Stimulated activated CD4-positive, alpha-beta T cell treated with anti-CD3 and anti-CD28 coated beads, Interleukin-1b, Interleukin-23, amount 100 ng/mL, for 48 hours (primary cell): ENCODE results near the gene KLHL1.
"Not testable (repeated sequence)": the region's sequence is repeated elsewhere in the genome, so short reads cannot be mapped to it uniquely, and the experiment has no call there.

Source experiments
- DNase-seq: peaks from one replicate; pipeline ENCODE4 v3.0.0-alpha.2; 2020

KLHL1 gene, protein sequence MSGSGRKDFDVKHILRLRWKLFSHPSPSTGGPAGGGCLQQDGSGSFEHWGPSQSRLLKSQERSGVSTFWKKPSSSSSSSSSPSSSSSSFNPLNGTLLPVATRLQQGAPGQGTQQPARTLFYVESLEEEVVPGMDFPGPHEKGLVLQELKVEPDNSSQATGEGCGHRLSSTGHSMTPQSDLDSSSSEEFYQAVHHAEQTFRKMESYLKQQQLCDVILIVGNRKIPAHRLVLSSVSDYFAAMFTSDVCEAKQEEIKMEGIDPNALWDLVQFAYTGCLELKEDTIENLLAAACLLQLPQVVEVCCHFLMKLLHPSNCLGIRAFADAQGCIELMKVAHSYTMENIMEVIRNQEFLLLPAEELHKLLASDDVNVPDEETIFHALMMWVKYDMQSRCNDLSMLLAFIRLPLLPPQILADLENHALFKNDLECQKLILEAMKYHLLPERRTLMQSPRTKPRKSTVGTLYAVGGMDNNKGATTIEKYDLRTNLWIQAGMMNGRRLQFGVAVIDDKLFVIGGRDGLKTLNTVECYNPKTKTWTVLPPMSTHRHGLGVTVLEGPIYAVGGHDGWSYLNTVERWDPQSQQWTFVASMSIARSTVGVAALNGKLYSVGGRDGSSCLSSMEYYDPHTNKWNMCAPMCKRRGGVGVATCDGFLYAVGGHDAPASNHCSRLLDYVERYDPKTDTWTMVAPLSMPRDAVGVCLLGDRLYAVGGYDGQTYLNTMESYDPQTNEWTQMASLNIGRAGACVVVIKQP

DNA sequence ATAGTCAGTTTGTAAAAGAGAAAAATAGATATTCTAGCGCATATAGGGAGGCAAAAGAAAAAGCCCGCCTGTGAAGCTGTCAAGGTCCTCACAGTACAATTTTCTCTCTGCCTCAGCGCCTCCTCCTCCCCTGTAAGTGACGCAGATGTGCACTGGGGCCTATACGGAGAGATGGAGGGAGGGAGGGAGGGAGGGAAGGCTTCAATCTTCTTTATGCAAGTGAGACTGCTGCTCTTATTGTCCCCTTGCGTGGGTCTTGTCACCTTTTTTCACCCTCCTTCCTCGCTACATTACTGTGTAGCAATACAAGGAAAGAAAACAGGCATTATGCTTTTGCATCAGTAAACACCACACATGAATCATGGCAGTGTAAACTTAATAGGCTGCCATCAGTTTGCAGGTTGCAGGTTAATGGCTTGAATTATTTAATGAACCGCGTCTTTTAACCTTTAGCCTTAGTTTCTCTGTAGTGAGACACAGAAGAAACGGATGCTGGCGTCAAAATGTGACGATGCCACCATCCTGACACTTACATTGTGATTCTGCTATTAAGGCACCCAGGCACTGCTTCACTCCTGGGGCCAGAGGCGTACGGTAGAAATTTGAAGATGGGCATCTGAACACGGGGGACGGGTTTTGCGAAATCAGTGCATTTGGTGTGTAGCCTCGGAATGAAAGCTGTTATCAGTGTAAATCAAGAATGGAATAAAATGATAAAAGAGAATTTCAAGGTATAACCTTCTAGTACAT is at the start of gene KLHL1:
KLHL1 (minus strand) TSS at position 97 of the 750 bp plus-strand sequence. CDS start 753 bp downstream, outside the sequence.
- no peak for DNase-seq

DNA sequence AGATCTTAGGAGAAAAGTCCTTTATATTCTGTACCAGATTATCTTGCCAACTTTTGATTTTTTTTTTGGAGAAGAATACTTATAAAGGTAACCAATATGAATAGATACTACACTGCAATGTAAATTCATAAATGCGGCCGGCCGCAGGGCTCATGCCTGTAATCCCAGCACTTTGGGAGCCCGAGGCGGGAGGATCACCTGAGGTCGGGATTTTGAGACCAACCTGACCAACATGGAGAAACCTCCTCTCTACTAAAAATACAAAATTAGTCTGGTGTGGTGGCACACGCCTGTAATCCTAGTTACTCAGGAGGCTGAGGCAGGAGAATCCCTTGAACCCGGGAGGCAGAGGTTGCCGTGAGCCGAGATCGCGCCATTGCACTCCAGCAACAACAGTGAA is 34.4 kb upstream of the KLHL1 start:
- not testable (repeated sequence) for DNase-seq

DNA sequence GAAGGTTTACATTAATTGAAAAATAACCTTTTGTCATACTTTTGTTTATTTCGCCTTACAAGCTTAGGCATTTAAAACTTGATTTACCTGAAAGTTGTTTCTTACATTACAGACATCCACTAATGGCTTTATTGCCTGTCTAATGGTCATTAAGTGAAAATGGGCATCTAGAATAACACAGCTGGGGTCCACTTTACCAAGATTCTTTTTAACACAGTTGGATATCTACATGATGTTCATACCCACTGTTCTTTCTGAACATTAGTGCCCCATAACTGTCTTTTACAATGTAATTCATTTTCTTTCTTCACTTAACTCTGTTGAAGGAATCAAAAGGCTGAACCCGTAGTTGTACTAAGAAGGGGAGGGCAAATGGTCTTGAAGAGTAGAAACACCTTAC is 19.8 kb upstream of the KLHL1 start:
- no peak for DNase-seq

DNA sequence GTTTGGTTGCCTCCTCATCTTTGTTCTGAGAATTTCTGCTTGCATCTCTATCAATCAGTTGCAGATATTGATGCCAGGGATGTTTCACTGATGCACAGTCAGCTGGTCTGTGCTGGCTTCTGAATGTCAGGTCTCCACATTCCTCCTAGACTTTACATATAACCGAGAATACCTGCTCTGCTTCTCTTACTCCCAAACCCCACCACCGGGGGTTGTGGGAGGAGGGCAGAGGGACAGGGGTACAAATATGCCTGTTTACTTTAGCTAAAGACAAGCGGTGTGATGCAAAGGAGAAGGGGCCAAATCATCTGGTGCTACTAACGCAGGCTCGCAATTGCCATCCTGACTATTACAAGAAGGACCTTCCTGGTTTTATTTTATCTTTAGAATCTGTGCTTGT is 17.4 kb upstream of the KLHL1 start:
- no peak for DNase-seq

DNA sequence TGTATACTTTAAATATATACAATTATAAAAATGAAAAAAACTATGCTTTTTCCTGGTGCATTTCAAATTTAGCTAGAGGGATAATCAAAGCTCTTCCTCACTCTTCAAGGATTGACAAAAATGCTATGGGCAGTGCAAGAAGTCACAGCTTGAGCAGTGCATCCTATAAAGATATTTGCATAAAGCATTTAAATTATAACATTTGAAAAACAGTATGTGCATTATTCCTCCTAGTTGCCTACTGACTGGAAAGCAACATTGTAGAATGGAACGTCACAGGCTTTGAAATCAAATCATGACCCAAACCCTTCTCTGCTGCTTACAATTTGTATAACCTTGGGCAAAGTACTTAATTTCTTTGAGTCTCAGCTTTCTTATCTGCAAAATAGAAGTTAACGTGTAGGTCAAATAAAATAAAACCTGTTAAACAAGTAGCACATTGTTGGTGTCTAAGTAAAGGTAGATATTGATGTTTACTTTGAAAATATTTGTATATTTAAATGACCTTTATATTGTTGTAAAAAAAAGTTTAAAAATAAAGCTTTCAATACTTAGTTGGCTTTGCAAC is 9.2 kb upstream of the KLHL1 start:
- DNase-seq = no peak

DNA sequence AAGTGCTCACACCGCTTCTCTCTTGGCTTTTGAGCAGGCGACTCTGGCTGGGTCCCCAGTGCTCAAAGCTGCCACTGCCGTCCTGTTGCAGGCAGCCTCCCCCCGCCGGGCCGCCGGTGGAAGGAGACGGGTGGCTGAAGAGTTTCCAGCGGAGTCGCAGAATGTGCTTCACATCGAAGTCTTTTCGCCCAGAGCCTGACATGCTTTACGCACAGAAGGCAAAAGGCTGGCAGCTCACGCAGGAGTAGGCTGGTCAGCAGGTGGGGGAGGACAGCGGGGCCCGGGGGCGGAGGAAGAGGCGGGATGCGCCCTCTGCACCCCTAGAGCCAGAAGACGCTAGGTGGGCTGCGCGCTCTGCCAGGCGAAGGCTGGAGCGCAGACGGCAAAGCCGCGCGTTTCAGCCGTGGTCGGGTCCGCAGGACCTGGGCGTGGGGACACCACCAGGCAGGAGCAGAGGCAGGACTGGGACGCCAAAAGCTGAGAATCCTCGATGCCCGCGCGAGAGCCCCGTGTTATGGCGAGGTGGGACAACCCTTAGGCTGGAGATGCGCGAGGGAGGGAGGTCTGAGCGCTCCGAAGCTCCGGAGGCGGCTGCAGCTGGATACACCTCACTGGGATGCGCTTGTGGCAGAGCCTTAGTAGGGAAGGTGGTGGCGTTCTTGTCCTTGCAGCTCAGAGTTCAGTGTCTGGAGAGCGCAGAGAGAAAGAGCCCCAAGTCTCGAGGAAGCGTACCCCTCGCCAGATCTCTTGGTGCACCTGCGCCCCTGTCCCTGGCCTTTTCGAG is 562 bp downstream of the KLHL1 start, which contains the start of gene ATXN8OS:
ATXN8OS (plus strand) TSS at position 329 of the 784 bp plus-strand sequence.
- DNase-seq = no peak

DNA sequence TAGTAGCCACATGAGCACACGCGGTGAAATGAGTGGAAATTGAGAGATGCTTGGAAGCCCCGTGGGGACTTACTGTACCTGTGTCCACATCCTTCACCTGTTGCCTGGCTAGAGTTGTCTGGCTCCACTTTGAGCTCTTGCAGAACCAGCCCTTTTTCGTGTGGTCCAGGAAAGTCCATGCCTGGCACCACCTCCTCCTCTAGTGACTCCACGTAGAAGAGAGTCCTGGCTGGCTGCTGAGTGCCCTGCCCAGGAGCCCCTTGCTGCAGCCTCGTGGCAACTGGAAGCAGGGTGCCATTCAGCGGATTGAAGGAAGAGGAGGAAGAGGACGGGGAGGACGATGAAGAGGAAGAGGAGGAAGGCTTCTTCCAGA is 1.1 kb downstream of the KLHL1 start:
- DNase-seq = no peak

DNA sequence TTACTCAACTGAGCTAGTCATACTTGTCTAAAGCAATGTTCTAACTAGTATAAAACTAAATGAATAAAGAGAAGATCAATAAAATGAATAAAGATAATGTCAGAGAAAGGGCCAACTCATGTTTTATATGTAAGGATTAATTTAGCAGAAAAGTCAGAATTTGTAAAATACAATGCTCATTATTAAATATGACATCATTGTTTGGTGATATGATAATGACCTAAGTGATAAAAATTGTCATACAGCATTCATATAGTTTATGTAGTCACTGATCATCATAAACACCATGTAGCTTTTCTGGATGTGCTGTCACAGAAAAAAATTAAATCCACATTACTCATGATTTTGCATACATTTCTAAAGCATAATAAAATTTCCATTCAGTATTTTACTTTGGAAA is 3.8 kb downstream of the KLHL1 start:
- DNase-seq = no peak

DNA sequence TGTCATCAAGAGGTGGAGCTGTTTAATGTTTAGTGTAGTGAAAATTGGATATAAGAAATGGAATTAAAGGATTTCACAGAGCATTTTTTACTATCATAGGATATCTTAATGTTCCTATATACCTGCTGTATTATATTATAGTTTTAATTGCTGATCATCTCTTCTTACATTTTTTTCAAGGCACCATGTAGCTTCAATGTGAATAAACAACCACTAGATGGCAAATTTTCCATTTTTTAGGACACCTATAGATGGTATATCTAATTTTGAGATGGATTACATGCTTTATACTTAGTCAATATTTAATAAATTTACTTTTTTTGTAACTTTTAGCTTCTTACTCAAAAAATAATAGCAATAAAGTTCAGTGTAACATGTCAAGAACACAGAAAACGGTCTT is 9.6 kb downstream of the KLHL1 start:
- DNase-seq = no peak

DNA sequence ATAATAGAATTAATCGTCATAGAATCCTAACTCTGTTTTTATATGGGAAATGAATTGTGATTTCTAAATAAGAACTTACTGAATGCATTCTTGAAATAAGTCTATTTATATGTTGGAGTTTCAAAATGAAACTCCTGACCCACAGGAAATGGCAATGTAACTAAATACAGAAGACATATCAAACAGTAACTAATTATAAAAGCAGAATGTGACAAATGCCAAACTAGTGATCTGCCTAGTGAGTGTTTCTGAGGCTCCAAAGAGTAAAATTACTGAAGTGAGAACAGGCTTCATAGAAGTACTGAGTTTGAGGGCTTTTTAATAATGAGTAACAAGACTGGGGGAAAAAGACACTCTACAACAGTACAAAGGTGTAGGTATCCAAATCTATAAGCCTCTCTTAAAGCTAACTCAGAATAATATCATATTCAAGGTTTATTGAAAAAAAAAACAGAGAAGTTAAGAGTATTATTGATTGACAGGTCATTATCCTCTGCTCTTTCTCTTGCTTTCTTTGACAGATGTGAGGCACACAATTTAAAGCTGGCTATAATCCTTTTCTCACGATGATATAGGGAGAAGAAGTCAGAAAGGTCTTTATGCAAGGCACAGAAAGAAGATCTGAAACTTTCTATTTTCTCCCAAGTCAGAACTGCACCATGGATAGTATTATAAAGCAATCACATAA is 18.1 kb downstream of the KLHL1 start:
- no peak for DNase-seq

DNA sequence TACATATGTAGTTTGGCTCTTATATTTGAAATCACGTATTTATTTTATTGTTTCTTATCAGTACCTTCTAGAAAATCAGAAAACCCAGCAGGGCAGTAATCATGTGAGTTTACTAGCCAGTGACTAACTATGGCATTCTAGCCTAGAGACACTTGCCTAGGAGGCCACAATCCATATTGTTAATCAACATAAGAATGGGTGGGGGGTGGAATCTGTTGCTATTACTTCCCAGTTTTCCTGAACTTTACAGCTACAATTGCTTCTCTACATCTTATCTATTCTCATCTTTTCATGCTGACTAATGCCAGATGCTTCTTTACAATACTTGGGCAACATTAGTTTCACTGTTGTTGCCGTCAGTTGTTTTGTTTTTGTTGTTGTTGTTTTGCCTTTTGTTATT is 19.3 kb downstream of the KLHL1 start:
- no peak for DNase-seq

DNA sequence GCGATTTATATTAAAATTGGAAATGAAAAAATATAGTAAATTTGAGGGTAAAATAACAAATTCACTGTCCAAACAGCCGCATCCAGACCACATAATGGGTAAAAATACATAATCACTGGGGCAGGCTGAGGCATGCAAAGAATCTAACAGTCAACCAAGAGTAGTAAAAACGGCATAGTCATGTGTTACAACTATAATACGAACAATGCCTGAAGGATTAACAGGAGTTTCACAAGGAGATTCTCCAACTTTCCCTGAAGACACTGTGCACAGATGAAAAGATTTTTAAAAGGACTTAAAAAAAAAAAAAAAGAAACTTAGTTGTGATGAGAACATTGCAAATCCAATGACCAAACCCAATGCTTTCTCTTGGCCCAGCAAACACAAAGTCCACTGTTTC is 21.0 kb downstream of the KLHL1 start:
- no peak for DNase-seq

DNA sequence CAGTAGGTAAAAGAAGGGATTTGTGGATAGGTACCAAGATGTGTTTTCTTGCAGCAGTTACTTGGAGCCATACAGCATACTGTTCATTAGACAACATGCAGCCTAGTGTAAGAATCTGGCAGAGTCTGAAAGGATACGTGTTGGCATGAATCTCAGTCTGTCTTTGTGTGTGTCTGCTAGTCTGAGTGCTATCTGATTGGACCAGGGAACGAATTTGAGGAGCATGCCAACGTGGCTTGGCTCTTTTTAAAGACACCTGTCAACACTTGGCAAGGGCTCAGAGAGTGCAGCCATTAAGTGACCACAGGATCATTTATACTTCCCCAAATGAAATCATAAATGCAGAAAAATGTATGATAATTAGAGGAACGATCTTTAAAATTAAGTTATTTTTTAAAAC is 28.2 kb downstream of the KLHL1 start:
- no peak for DNase-seq

DNA sequence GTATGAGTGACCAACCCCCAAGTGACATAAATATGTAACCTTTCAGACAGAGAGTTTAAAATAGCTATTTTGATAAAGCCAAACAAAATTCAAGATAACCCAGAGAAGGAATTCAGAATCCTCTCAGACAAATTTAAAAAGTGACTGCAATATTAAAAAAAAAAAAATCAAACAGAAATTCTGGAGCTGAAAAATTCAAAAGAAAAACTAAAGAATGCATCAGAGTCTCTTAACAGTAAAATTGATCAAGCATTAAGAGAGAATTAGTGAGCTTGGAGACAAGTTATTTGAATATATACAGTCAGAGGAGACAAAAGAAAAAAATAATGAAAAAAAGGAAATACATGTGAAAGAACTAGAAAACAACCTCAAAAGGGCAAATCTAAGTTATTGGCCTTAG is 53.7 kb downstream of the KLHL1 start:
- no peak for DNase-seq

DNA sequence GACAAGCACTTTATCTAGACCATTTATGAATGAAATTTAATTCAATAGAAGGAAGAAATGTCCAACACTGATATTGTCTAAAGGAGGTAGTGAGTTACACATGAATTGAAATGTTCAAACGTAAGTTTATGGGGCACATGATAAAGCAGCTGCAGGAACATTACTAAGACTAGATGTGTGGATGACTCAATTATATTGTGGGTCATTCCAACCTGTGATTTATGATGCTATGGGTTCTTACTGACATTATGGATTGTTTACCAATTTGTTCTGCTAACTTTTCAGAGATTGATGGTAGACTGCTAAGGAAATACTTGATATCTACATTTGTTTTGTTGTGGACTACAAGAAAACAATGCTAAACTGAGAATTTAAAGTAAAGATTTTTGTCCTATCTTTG is 56.7 kb downstream of the KLHL1 start:
- no peak for DNase-seq

DNA sequence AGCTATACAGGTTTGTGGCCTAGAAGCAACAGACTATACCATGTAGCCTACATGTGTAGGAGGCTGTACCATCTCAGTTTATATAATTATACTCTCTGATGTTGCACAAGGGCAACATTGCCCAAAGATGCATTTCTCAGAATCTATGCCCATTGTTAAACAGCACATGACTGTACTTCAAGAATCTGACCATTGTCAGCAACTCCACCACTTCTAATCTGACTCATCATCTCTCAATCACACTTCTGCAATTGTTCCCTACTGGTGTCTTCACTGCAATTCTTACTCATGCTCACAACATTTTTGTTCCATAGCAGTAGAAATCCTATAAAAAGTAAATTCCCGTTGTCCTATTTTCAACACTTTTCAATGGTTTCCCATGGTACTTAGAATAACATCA is 64.6 kb downstream of the KLHL1 start:
- no peak for DNase-seq

DNA sequence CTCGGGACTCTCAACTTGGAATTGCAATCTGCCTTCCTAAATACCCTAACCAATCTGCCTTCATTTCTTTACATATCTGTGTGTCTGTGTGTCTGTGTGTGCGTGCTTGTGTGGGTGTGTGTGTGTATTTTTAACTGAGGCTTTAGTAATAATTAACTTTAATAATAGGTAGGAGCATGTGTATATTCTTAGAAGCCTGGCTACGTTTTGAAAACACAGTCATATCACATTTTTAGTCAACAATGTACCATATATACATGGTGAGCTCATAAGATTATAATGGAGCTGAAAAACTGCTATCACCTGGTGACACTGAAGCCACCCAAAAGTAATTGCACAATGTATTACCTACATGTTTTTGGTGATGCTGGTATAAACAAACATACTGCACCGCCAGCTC is 66.1 kb downstream of the KLHL1 start:
- no peak for DNase-seq

DNA sequence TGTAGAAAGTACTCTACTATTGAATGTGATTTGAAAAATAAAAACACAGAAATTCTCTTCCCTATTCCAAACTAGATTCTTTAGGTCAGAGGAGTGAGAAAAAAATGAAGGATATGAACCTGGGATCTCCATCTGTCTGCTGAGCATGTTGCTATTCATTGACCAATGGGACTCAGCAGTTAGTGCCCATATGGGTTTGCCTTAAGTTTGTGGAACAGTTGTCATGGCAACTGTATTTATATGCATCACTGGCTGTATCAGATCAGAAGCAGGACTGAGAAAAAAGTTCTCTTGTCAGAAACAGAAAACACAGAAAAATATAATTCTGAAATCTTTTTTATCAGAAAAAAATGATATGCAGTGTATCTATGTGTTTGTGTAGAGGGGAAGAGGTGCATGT is 74.0 kb downstream of the KLHL1 start:
- DNase-seq = no peak

DNA sequence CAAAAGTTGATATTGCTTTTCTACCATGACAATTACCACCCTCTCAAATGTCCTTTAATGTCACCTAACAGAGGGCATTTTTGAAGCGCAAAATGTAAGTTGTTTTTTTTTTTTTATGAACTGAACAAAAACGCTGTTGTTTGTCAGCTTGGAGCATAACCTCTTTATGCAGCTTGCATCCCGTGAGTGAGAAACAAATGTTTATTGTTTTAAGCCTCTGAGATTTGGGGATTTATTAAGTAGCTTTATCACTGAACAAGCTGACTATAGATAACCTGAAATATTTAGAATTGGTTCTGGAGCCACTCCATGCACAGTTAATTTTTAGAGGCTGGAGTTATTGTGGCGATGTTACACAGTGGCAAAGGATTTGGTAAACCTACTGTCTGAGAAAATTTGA is 80.7 kb downstream of the KLHL1 start:
- no peak for DNase-seq

DNA sequence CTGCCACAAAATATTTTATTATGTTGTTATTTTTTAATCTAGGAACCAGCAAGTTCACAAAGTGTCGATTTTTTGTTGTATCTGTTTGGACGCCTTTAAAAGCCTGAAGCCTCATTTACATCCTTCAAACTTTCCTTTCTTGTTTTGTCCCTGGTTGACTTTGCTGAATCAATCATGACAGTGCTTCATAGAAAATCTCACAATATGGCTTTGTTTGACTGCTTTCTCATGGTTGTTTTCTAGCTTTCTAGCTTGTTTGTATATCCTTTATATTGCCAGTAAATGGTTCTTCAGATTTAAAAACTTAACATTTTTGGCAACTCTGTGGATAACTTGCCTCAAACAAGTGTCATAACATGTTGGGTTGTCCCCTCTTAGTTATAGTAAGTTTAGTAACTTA is 84.7 kb downstream of the KLHL1 start:
- DNase-seq = no peak

DNA sequence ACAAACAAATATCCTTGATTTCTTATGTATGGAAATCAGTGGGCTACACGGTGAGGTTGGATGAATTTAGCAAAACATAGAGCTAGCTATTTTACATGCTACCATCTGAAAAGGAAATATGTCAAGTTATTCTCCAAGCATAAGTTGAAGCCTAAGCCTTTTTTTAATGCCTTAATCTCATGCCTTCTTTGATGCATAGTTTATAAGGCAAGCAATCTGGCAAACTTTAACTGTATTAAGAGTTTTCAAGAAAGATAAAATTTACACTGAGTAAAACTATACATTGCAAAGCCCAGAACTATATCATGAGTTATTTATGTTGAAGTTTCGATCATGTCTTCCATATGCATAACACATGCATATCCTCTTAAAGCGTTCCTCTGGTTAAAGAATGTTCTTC is 85.6 kb downstream of the KLHL1 start:
- no peak for DNase-seq

DNA sequence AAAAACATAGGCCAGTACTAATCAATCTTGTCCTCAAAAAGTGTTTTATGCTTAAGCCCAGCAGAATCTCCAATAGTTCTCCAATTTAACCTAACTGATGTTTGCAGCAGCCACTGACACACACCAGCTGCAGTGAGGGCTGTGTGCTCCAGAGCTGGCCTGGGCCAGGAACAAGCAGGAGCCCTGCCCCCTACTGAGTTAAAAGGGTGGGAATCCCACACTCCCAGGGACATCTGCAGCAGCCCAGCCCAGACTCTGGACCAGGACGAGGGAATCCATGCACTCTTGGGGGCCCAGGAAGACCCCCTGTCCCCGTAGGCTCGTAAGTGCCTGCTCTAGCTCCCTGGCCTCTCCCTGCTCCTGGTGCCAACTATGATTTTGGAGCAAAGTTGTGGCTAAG is 92.1 kb downstream of the KLHL1 start:
- no peak for DNase-seq
